K562 (cell line): ENCODE data around the gene LIFR. TPM values are rescaled to one million over a fixed set of nuclear protein-coding genes. Genes with fewer than 3 reads are reported as not detected.

ENCODE experiments used
- ATAC-seq: fragments of 200-7000 bp; cut with Tn5 transposase; 3 replicates; pipeline ENCODE4 v1.9.1; 2020; ENCODE audit warnings: moderate library complexity
- BruUV-seq: library from RNA; stranded (reverse); fragments of 400-500 nt; replicated peaks from 2 replicates; lab custom pipeline; 2021; lab: Mats Ljungman, UMichigan
- CTCF ChIA-PET: fragments of 300-600 bp; formaldehyde crosslinking; extraction: SDS; loops from one replicate; lab custom pipeline; 2021; ENCODE audit warnings: low intra/inter-chr PET ratio; lab: Yijun Ruan, JAX
- POLR2A ChIA-PET: fragments of 300-600, 350-650 bp; sonication (Branson Sonifier 250); formaldehyde crosslinking; extraction: SDS; loops from one replicate; lab custom pipeline; 2021; ENCODE audit warnings: antibody characterized with exemption, inconsistent platforms; lab: Yijun Ruan, JAX
- DNase-seq, 4 experiments: peaks; one replicate each; pipeline versions ENCODE4 v3.0.0 to v3.0.0-alpha.2; 2011 to 2018; ENCODE audit warnings: low spot score in 3 of 4, mixed read lengths in 3 of 4; ENCODE audit errors: extremely low read depth in 1 of 4
- FAIRE-seq: peaks from 2 replicates; lab custom pipeline; 2011; peaks lifted over from hg19 to GRCh38; lab: Jason Lieb, UNC
- H2AFZ ChIP-seq: 2 replicates; pipeline ENCODE4 v1.6.0; 2011; ENCODE audit warnings: low read depth, low read length, control low read depth, inconsistent platforms
- H3K27ac ChIP-seq: fragments of 200-600 bp; 3 replicates; pipeline ENCODE4 v1.8.0; 2011; ENCODE audit warnings: low read depth, mild to moderate bottlenecking, control low read depth, inconsistent platforms, low read length, moderate library complexity, mixed read lengths; ENCODE audit errors: extremely low read depth
- H3K27me3 ChIP-seq, 2 experiments: fragments of 300-600 bp in 1 of 2; 2 replicates in 1 of 2; 3 replicates in 1 of 2; pipeline versions ENCODE4 v1.6.0 to v1.8.0; 2011; ENCODE audit warnings: inconsistent platforms in 2 of 2, low read length in 2 of 2, mild to moderate bottlenecking in 1 of 2, mixed read lengths in 1 of 2, moderate library complexity in 1 of 2; ENCODE audit not compliant: control insufficient read depth in 2 of 2, insufficient read depth in 2 of 2
- H3K36me3 ChIP-seq: fragments of 300-600 bp; 3 replicates; pipeline ENCODE4 v1.8.0; 2011; ENCODE audit warnings: mild to moderate bottlenecking, low read length, inconsistent platforms; ENCODE audit not compliant: control insufficient read depth, insufficient read depth
- H3K4me1 ChIP-seq, 2 experiments: fragments of 200-600 bp in 1 of 2; replicated peaks in 1 of 2; 2 replicates in 1 of 2; 3 replicates in 1 of 2; pipeline versions ENCODE4 v1.5.1 to v1.8.0; 2011; ENCODE audit warnings: inconsistent platforms in 2 of 2, low read length in 2 of 2, mild to moderate bottlenecking in 1 of 2, mixed read lengths in 1 of 2, moderate library complexity in 1 of 2; ENCODE audit not compliant: control insufficient read depth in 2 of 2, insufficient read depth in 2 of 2
- H3K4me2 ChIP-seq: 2 replicates; pipeline ENCODE4 v1.6.1; 2011; ENCODE audit warnings: low read length, control low read depth, inconsistent platforms, mixed read lengths; ENCODE audit not compliant: insufficient read depth
- H3K4me3 ChIP-seq: fragments of 200-600 bp; sonication (generic), shearing (Covaris generic); 2 replicates; pipeline ENCODE4 v1.5.1; 2016; ENCODE audit warnings: control low read depth, inconsistent platforms
- H3K79me2 ChIP-seq: fragments of 200-600 bp; 3 replicates; pipeline ENCODE4 v1.8.0; 2011; ENCODE audit warnings: low read length, inconsistent platforms; ENCODE audit not compliant: control insufficient read depth, insufficient read depth
- H3K9ac ChIP-seq, 2 experiments: 2 replicates each; pipeline versions ENCODE4 v1.6.0 to v1.6.1; 2011; ENCODE audit warnings: low read depth in 2 of 2, low read length in 2 of 2, control low read depth in 1 of 2, inconsistent platforms in 1 of 2, mild to moderate bottlenecking in 1 of 2, mixed read lengths in 1 of 2; ENCODE audit not compliant: insufficient read depth in 1 of 2
- H3K9me1 ChIP-seq: one replicate; pipeline ENCODE4 v1.6.0; 2011; ENCODE audit warnings: inconsistent platforms, mild to moderate bottlenecking, low read length, moderate library complexity; ENCODE audit not compliant: control insufficient read depth, insufficient read depth
- H3K9me3 ChIP-seq: replicated peaks from 2 replicates; pipeline ENCODE4 v1.5.1; 2011; ENCODE audit warnings: low read depth, low read length, inconsistent platforms; ENCODE audit not compliant: control insufficient read depth, insufficient read depth
- H4K20me1 ChIP-seq: replicated peaks from 2 replicates; pipeline ENCODE4 v1.6.1; 2011; ENCODE audit warnings: low read length, inconsistent platforms, mixed read lengths; ENCODE audit not compliant: control insufficient read depth, insufficient read depth
- NRF1 ChIP-seq, 2 experiments: fragments of 450-650 bp; IDR thresholded peaks in 1 of 2; conservative IDR thresholded peaks in 1 of 2; 2 replicates each; pipeline ENCODE4 v1.6.1; 2014; ENCODE audit warnings: mild to moderate bottlenecking in 2 of 2
- RBM25 ChIP-seq: fragments of 200-400 bp; formaldehyde crosslinking; IDR thresholded peaks from 2 replicates; pipeline ENCODE4 v1.6.1; 2018; ENCODE audit warnings: low read length, low read depth, moderate library complexity; ENCODE audit not compliant: severe bottlenecking
- WGBS: fragments of 100-300 bp; shearing (Covaris generic); methylation state at CpG from one replicate; pipeline ENCODE4 v1.1.6; 2016; ENCODE audit warnings: low coverage, mixed read lengths; ENCODE audit not compliant: insufficient coverage; ENCODE audit errors: missing lambda C conversion rate; 5-methylcytosine and 5-hydroxymethylcytosine counted together
- in situ Hi-C: fragments of 300-500 bp; cut with MboI; formaldehyde crosslinking; loops from 4 replicates; pipeline ENCODE4 v1.15.0; 2018; ENCODE audit warnings: inconsistent platforms, mixed read lengths
- intact Hi-C: fragments of 100-400 bp; cut with micrococcal nuclease; formaldehyde crosslinking; loops from 2 replicates; pipeline ENCODE4 v1.14.2; 2022
- polyA plus RNA-seq, 8 experiments: library from polyadenylated mRNA; depleted of rRNA in 4 of 8; stranded (reverse) in 5 of 8; unstranded in 3 of 8; fragments of >200 nt; fragmentation: Nextera tagmentation in 2 of 8; fragmentation: Illumina TruSeq in 1 of 8; extraction: Ambion mirVana in 2 of 8; extraction: Trizol in 1 of 8; gene quantifications; 2 replicates each; pipeline versions ENCODE4 v1.2.1 to v1.2.3, GENCODE V29; 2011 to 2014; ENCODE audit warnings: inconsistent platforms in 1 of 8, missing spikeins in 1 of 8
- total RNA-seq, 7 experiments: library from RNA; depleted of rRNA in 6 of 7; stranded (reverse); fragments of >200 nt in 6 of 7; fragmentation: Illumina TruSeq in 2 of 7; extraction: Trizol in 2 of 7; gene quantifications; 2 replicates each; pipeline versions ENCODE4 v1.2.1 to v1.2.3, GENCODE V29; 2011 to 2021; ENCODE audit warnings: low replicate concordance in 1 of 7

LIFR gene
- total and polyA plus RNA-seq, 9 of the 15 experiments (the other 6 are each of a cell fraction or from before 2014, with no cell fraction given): 0.43 to 5.7 (median 3.3) TPM

- 0% methylated on average over 1 of the region's 1 CpG for WGBS
- no peaks in the 10 kb centered on the region for H3K4me1 ChIP-seq
- no peaks in the 10 kb centered on the region for H4K20me1 ChIP-seq
- H2AFZ ChIP-seq: no peak overlapping the region
- no peak overlapping the region for H3K27ac ChIP-seq
- BruUV-seq: no TSS peak
- DNase-seq (no peak), ATAC-seq (no peak), FAIRE-seq (no peak)
- peaks cover 25 to 32% of the 10 kb centered on the region in 2 experiments for H3K27me3 ChIP-seq
- ChIA-PET POLR2A (no interaction called here), CTCF (no interaction called here)
- no peaks in the 10 kb centered on the region for H3K79me2 ChIP-seq
- no peak overlapping the region for H3K4me3 ChIP-seq
- H3K36me3 ChIP-seq: no peaks in the 10 kb centered on the region
- no peak overlapping the region for H3K9ac ChIP-seq
- no peaks in the 10 kb centered on the region for H3K9me1 ChIP-seq
- no peaks in the 10 kb centered on the region for H3K9me3 ChIP-seq
- in situ Hi-C loops (loop anchor here (5.0 kb wide), 2 partner anchors 224 to 369 kb away; no protein-coding TSS in a partner anchor), intact Hi-C loops (no loop called here)
- TF ChIP-seq NRF1 (conservative IDR thresholded peaks at IDR 0.05 in 1 of 2, IDR thresholded peaks at IDR 0.05 in 1 of 2) (no peak), RBM25 (peak; percentile 54)
- H3K4me2 ChIP-seq: no peak overlapping the region
Observed at GRCh38 chr5:38438757-38439156, 117.7 kb downstream of the LIFR start.

GRCh38 chr5:38434966-38435705 is 121.3 kb downstream of the LIFR start:
- Histone ChIP-seq H3K4me2 (no peak overlapping the region), H3K9me1 (no peaks in the 10 kb centered on the region), H3K27ac (no peak overlapping the region), H3K4me1 (no peaks in the 10 kb centered on the region), H3K9ac (no peak overlapping the region), H2AFZ (no peak overlapping the region), H3K4me3 (no peak overlapping the region), H3K9me3 (no peaks in the 10 kb centered on the region), H3K27me3 (peaks cover 25 to 36% of the 10 kb centered on the region in 2 experiments), H3K36me3 (no peaks in the 10 kb centered on the region), H4K20me1 (peaks cover 5% of the 10 kb centered on the region; the same call in 1 of the 2 replicates), H3K79me2 (no peaks in the 10 kb centered on the region)
- BruUV-seq: no TSS peak
- FAIRE-seq (no peak), DNase-seq (no peak), ATAC-seq (no peak)
- ChIA-PET POLR2A (no interaction called here), CTCF (no interaction called here)
- WGBS: 12% methylated on average over 7 of the region's 7 CpGs
- in situ Hi-C loops (loop anchor here (5.0 kb wide), 2 partner anchors 227 to 372 kb away; no protein-coding TSS in a partner anchor), intact Hi-C loops (no loop called here)
